ENCODE results near the gene ATP2C2.

DNA sequence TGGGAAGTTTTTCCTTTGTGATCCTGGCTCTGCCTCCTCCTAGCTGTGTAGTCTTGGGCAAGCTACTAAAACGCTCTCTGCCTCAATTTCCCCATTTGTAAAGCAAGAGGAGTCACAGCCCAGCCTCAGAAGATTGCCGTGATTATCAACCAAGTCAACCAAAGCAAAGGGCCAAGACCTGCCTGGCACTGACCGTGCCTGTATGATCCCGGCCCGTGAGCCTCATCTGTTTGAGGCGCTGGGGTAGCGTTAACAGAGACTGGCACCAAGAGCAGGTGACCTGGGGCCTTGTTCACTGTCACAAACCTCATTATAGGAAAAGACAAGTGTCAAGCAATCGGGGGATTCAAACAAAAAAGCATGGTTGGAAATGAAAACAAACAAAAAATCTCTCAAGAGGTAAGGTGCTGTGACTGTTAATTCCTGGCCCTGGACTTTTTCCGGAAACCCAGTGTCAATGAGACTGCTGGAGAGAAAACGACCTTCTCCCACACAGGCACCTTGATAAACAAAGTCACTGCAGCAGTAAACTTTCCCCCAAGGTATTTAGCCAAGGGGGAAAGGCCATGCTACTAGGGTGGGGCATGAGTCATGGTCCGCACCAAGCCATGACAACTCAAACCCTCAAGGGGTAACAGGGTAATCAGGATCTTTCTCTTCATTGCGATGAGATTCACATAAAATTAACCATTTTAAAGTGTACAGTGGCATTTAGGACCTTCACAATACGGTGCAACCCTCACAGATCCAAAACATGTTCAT, 130.7 kb downstream of the ATP2C2 start:
- TF ChIP-seq CTCF (IDR thresholded peaks at IDR 0.05) (no peak), POLR2AphosphoS5 (IDR thresholded peaks at IDR 0.05) (no peak), EP300 (IDR thresholded peaks at IDR 0.05; ENCODE audit: low read depth) (no peak)
